Thyroid gland (tissue), 4 donors: ENCODE data around the gene CLEC17A. TPM values are rescaled to one million over a fixed set of nuclear protein-coding genes. Genes with fewer than 3 reads are reported as not detected.

ENCODE experiments used
- DNase-seq, 2 donors: peaks; one replicate each; pipeline ENCODE4 v3.0.0-alpha.2; 2019
- H3K27ac ChIP-seq, 3 donors: fragments of 200-600 bp; sonication (generic); 1 replicate in 2 of 3; 2 replicates in 1 of 3; pipeline ENCODE4 v1.5.1; 2016 to 2019; ENCODE audit warnings: mild to moderate bottlenecking in 1 of 3, moderate library complexity in 1 of 3
- H3K27me3 ChIP-seq: fragments of 200-600 bp; sonication (generic); one replicate; pipeline ENCODE4 v1.5.1; 2019
- H3K36me3 ChIP-seq, 2 donors: fragments of 200-600 bp; sonication (generic); one replicate each; pipeline ENCODE4 v1.5.1; 2016 to 2019
- H3K4me1 ChIP-seq, 2 donors: fragments of 200-600 bp; sonication (generic); one replicate each; pipeline ENCODE4 v1.5.1; 2017 to 2019
- H3K4me3 ChIP-seq, 3 donors: fragments of 200-600 bp; sonication (generic); replicated peaks in 1 of 3; 1 replicate in 2 of 3; 2 replicates in 1 of 3; pipeline ENCODE4 v1.5.1; 2016; ENCODE audit warnings: mild to moderate bottlenecking in 1 of 3
- H3K9me3 ChIP-seq: fragments of 200-600 bp; sonication (generic); one replicate; pipeline ENCODE4 v1.5.1; 2017
- CTCF ChIP-seq, 6 experiments: fragments of 200-600 bp in 3 of 6; fragments of 450-650 bp in 3 of 6; sonication (generic) in 3 of 6; IDR thresholded peaks; one replicate each; pipeline ENCODE4 v1.5.1; 2016 to 2019; ENCODE audit warnings: antibody characterized with exemption in 6 of 6, mild to moderate bottlenecking in 2 of 6, inconsistent platforms in 1 of 6, moderate library complexity in 1 of 6
- POLR2A ChIP-seq, 2 donors: fragments of 450-650 bp; IDR thresholded peaks; one replicate each; pipeline ENCODE4 v1.6.1; 2017; ENCODE audit warnings: antibody characterized with exemption in 2 of 2, mild to moderate bottlenecking in 2 of 2, moderate library complexity in 1 of 2
- WGBS, 2 donors: methylation state at CpG; one replicate each; pipeline ENCODE4 v1.1.5; 2017; 5-methylcytosine and 5-hydroxymethylcytosine counted together
- intact Hi-C: fragments of 100-400 bp; cut with DNase I; formaldehyde crosslinking; loops from one replicate; pipeline ENCODE4 v1.15.1; 2023
- total RNA-seq, 4 donors: library from RNA; depleted of rRNA; stranded (reverse); fragments of >200 nt; gene quantifications; one replicate each; pipeline ENCODE4 v1.2.3, GENCODE V29; 2016

The CLEC17A gene
- total RNA-seq, 4 donors from 2014 or later = not detected

- no peak overlapping the region for H3K27ac ChIP-seq
- WGBS, 2 donors = 87 to 96% methylated on average over 1 of the region's 1 CpG
- no peak overlapping the region for H3K4me3 ChIP-seq
These were observed 46.7 kb downstream of the CLEC17A start for GRCh38 chr19:14629557-14629956.

GRCh38 chr19:14632286-14632685 lies 49.4 kb downstream of the CLEC17A start:
- intact Hi-C loops = no loop called here
- H3K27ac ChIP-seq = no peak overlapping the region
- H3K36me3 ChIP-seq = no peaks in the 10 kb centered on the region
- no peak for DNase-seq
- H3K27me3 ChIP-seq = no peaks in the 10 kb centered on the region
- 7 to 18% methylated on average over 1 of the region's 1 CpG for WGBS, 2 donors
- H3K4me1 ChIP-seq = no peaks in the 10 kb centered on the region
- TF ChIP-seq CTCF (IDR thresholded peaks at IDR 0.05) = no peak
- TF ChIP-seq POLR2A (IDR thresholded peaks at IDR 0.05) = no peak
- no peaks in the 10 kb centered on the region for H3K9me3 ChIP-seq
- no peak overlapping the region for H3K4me3 ChIP-seq

More at GRCh38 chr19:14629557-14629956, 46.7 kb downstream of the CLEC17A start:
- no peaks in the 10 kb centered on the region for H3K36me3 ChIP-seq
- no peaks in the 10 kb centered on the region for H3K9me3 ChIP-seq
- no peak for TF ChIP-seq CTCF (IDR thresholded peaks at IDR 0.05)
- TF ChIP-seq POLR2A (IDR thresholded peaks at IDR 0.05) = no peak
- no peak for DNase-seq
- H3K4me1 ChIP-seq = no peaks in the 10 kb centered on the region
- intact Hi-C loops = no loop called here
- H3K27me3 ChIP-seq = no peaks in the 10 kb centered on the region

GRCh38 chr19:14639536-14640277 lies 56.8 kb downstream of the CLEC17A start:
- no peak overlapping the region for H3K27ac ChIP-seq
- no peaks in the 10 kb centered on the region for H3K27me3 ChIP-seq
- WGBS, 2 donors = 47 to 54% methylated on average over 4 of the region's 4 CpGs
- no peaks in the 10 kb centered on the region for H3K4me1 ChIP-seq
- H3K36me3 ChIP-seq = no peaks in the 10 kb centered on the region
- no peak overlapping the region for H3K4me3 ChIP-seq
- TF ChIP-seq POLR2A (IDR thresholded peaks at IDR 0.05) (no peak), CTCF (IDR thresholded peaks at IDR 0.05) (no peak)
- no peak for DNase-seq
- intact Hi-C loops = no loop called here
- H3K9me3 ChIP-seq = no peaks in the 10 kb centered on the region

GRCh38 chr19:14648506-14648905 lies 65.6 kb downstream of the CLEC17A start:
- no peaks in the 10 kb centered on the region for H3K4me1 ChIP-seq
- H3K9me3 ChIP-seq = no peaks in the 10 kb centered on the region
- TF ChIP-seq CTCF (IDR thresholded peaks at IDR 0.05) = no peak
- no peak for TF ChIP-seq POLR2A (IDR thresholded peaks at IDR 0.05)
- no peaks in the 10 kb centered on the region for H3K27me3 ChIP-seq
- no peak overlapping the region for H3K27ac ChIP-seq
- intact Hi-C loops = no loop called here
- DNase-seq = no peak
- H3K4me3 ChIP-seq = no peak overlapping the region
- H3K36me3 ChIP-seq = no peaks in the 10 kb centered on the region
- 85 to 92% methylated on average over 2 of the region's 2 CpGs for WGBS, 2 donors

GRCh38 chr19:14649020-14649419 lies 66.1 kb downstream of the CLEC17A start:
- Histone ChIP-seq H3K4me3 (no peak overlapping the region), H3K27ac (no peak overlapping the region), H3K9me3 (no peaks in the 10 kb centered on the region), H3K4me1 (no peaks in the 10 kb centered on the region), H3K27me3 (no peaks in the 10 kb centered on the region), H3K36me3 (no peaks in the 10 kb centered on the region)
- intact Hi-C loops = no loop called here
- DNase-seq = no peak
- WGBS, 2 donors = 68 to 78% methylated on average over 4 of the region's 4 CpGs
- TF ChIP-seq CTCF (IDR thresholded peaks at IDR 0.05) (no peak), POLR2A (IDR thresholded peaks at IDR 0.05) (no peak)
